Fibroblast of skin of scalp (primary cell): Measurements from ENCODE around the gene ORC2. TPM values are rescaled to one million over a fixed set of nuclear protein-coding genes. Genes with fewer than 3 reads are reported as not detected.
"Not testable (repeated sequence)": the region's sequence is repeated elsewhere in the genome, so short reads cannot be mapped to it uniquely, and the experiment has no call there.

Experiments
- DNase-seq: peaks from one replicate; pipeline ENCODE4 v3.0.0-alpha.2; 2013
- polyA plus RNA-seq, 2 experiments: library from polyadenylated mRNA; unstranded; fragments of 120-200 nt; gene quantifications; one replicate each; pipeline ENCODE4 v1.2.1, GENCODE V29; 2013; ENCODE audit not compliant: insufficient read length in 2 of 2

The ORC2 gene
- 14.4 TPM for polyA plus RNA-seq (2013, experiment 1 of 2; ENCODE audit: insufficient read length)
- polyA plus RNA-seq (2013, experiment 2 of 2; ENCODE audit: insufficient read length): 14.9 TPM

DNA sequence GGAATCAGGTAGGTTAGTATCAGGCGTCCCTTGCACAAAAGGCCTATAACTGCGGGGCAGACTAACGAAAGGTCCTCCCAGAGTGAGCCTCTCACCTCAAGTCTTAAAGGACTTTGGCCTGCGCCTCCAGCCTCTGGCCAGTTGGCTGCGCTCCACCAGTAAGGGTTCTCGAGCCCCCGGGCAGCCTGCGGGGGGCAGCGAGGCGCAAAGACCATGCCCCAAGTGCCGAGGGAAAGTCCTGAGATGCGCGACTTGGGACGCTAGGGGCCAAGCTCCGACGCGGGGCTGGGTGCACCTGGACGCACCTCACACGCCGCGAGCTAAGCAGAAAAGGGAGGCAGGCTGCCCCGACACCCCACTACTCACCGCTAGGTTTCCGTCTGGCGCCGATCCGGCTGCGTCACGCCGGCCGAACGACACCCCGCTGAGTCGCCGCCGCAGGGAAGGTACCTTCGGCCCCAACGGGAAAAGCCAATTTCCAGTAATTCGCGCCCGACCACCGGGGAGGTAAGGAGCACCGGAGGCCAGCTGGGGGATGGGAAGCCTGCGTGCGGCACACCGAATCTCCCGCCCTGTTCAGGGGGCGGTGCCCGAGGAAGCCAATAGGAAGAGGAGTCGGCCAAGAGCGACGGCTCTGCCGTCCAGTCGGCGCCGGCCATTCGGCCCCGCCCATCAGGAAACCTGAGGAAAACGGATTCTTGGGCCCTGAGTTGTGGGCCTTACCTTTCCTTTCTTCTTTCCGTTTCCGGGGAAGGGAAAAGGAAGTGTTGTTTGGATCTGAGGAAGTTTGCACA lies at the start of gene ORC2:
ORC2 (minus strand) TSS at position 537 of the 794 bp plus-strand sequence. CDS start 5,537 bp downstream, outside the sequence.
- peak; percentile 94 for DNase-seq

DNA sequence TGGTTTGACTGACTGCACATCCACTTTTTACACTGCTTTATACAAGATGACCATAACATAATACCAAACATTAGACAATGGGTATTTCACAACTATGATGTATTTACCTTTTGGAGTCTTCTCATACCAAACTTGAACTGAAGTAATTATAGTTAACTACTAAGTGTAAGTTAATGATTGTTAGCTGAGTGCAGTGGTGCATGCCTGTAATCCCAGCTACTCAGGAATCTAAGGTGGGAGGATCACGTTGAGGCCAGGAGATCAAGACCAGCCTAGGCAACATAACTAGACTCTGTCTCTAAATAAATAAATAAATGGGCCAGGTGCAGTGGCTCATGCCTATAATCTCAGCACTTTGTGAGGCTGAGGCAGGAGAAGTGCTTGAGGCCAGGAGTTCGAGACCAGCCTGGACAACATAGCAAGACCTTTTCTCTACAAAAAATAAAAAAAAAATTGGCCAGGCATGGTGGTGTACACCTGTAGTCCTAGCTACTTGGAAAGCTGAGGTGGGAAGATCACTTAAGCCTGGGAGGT lies 44.9 kb upstream of the ORC2 start:
- DNase-seq: no peak

DNA sequence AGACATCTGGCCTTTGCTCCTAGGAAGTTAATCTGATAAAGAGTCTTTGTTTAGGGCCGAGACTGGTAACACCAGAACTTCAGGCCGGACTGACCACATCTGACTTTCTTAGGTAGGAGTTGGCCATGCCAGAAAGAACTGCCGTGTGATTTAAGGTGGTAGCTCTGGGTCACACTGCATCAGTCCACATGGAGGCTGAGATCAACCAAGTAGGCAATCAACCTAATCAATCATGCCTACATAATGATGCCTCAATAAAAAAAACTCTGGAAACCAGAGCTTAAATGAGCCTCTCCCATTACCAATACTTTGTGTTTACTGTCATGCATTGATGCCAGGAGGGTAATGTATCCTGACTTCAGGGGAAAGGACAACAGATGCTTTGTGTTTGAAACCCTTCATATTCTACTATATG lies 44.1 kb upstream of the ORC2 start:
- DNase-seq: no peak

DNA sequence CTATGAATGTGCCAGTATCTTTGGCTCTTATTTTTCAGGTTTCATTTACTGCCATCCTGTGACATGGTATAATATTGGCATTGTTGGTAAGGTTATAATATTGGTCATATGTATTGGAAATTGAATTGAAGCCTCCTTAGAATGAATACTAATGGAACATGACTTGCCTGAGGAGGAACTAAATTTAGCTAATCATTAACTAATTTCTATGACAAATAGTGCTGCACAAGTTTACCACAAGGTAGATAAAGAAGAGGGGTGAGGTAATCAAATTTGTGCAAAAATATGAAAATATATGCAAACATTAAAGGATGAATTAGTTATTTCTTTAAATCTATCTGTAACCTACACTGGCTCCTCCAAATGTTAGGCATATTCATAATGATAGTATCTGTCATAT lies 43.2 kb upstream of the ORC2 start:
- DNase-seq: no peak

DNA sequence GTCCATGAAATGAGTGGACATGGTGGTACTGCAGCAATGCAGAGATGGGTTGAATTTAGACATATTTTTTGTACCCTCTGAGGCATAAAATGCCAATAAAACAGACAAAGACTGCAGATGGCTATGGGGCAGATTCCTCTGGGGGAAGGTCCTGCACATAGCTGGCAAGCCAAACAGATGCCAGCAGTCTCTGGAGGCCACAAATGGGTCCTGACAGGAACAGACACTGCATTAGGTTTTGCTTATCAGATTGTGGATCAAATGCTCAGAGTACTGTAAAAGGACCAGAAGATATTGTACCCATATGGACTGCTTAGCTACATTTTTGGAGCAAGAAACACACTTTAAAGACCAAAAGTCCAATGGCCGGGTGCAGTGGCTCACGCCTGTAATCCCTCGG lies 40.9 kb upstream of the ORC2 start:
- no peak for DNase-seq

DNA sequence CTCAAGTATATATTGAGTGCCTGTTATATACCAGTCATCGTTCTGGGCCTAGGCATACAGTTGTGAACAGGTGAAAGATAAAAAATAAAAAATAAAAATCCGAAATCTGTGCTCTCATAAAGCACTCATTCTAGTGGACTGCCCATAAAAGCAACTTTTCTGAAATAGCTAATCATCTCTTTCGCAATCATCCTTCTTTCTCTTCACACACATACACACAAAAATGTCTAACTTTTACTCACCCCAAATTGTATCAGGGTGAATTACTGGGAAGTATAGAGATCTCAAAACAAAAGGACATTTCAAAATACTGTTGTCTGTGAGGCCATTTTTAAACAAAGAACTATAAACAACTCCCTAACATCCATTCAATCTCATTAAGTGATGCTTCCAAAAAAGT lies 29.6 kb upstream of the ORC2 start:
- no peak for DNase-seq

DNA sequence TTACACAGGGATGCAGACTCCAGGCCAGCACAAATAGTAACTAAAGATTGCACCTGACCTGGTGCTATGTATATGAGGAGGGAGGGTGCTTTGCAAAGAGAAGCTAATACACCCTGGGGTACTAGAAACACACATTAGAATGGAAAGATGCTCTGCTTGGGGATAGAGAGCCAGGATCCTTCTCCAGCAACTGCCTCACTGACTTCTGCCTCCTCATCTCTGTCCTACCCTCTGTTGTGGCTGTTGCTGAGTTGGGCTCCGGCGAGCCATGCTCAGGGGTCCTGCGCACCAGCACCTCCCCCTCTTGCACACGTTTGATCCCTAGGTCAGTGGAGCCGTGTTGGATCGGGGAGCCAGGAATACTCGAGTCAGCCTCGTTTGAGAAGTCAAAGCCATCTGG lies 23.7 kb upstream of the ORC2 start:
- DNase-seq: no peak

DNA sequence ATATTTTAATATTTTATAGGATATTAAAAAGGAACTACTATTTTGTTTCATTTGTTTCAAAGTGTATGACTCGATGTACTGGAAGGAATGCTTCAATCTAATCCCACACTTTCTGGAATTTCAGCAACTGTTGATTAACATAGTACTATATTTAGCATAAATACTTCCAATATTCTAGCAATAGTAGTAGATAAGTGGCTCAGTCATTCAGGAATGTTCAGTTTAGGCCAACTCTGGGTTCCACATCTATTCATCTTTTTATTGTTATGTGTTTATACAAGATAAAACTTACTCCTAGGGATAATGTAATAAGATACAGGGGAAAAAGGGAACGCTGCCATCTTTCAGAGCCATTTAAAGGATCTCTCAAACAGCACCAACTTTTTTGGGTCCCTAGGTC lies 22.3 kb upstream of the ORC2 start:
- peak; percentile 60 for DNase-seq

DNA sequence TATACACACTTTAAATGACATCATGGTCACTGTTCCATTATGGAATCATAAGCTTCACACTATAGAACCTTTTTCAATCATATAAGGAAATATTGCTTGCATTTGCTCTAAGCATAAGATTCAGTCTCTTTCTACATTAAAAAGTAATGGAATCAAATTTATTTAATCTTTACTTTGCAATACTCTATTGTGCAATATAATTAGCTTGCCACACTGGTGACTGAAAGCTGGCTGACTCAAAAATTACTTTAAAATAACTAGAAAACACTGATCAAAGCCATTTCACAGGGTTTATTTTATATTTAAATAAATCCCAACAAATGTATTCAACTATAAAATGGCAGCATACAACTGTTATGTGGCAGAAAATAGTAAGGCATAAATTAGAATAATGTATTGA lies 13.2 kb upstream of the ORC2 start:
- DNase-seq: no peak

DNA sequence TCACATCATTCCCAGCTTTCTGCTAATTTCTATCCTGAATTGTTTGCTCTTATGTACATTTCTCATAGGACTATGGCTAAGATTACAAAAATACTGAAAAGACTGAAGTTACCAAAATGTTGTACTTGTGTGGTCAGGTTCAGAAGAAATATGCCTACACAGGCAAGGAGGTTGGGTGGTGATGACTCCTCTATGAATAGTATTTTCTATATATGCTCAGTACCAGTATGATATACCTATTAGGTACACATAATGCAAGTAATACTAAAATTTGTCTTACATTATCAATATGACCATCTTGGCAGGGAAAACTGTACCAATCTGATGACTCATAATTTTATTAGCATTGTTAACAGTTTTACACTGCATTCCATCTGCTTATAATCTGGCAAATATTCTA lies 12.2 kb upstream of the ORC2 start:
- DNase-seq: no peak

DNA sequence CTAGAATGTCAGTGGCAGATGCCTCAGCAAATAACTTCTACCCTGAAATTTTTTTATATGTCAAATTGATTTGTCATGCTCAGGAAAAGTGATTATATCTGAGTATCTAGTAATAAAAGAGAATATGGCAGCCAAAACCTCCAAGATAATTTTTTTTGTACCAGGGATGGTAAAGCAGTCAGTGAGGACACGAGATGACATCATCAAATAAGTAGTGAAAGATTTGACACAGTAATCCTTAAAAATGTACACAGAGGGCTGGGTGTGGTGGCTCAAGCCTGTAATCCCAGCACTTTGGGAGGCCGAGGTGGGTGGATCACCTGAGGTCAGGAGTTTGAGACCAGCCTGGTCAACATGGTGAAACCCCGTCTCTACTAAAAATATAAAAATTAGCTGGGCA lies 6.6 kb upstream of the ORC2 start:
- not testable (repeated sequence) for DNase-seq

DNA sequence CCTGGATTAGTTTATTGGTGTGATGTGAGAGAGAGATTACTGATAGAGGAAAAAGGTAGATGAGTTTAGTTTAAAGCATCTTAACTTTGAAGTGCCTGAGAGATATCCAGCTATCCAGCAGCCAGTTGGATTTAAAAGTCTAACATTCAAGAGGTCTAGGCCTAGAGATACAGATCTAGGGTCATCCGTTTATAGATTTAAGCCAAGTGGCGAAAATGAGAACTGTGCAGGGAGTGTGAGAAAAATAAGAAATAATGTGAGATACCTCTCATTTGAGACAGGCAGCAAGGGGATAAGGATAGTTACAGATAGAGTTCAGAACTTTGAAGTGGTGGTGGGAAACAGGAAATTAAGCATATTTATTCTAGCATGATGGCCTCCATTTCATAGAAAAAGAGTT lies 5.3 kb upstream of the ORC2 start:
- DNase-seq: no peak

DNA sequence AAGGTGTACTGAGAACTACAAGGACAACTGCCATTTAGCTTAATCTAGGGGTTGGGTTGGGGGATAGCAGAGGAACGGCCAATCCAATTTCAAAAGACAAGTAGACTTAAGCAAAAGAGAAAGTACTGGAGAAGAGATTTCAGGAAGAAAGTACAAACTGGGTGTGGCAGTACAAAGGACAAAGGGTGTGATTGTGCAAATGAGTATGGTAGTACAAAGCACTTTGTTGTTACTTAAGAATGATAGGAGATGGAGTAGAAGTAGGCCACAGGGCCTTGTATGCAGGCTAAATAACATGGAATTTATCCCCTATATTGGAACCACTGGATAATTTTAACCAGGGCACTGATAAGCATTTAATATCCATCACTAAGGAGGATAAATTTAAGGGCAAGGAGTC lies 4.7 kb upstream of the ORC2 start:
- DNase-seq: no peak

DNA sequence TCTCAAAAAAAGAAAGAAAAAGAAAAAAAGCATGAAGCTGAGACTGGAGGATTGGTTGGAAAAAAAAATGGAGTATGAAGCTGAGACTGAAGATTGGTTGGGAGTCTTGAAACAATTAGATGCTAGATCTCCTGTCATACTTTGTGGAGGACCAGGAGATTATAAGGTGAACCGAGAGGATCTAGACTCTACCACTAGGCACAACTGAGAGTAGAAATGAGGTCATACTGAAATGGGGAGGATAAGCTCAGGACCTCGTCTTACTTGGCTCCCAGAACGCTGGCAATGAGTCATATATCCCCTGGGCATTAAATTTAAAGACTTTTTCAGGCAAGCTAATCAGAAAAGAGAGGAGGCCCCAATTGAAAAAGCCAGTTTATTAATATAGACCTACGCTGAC lies 3.3 kb upstream of the ORC2 start:
- peak; percentile 78 for DNase-seq

DNA sequence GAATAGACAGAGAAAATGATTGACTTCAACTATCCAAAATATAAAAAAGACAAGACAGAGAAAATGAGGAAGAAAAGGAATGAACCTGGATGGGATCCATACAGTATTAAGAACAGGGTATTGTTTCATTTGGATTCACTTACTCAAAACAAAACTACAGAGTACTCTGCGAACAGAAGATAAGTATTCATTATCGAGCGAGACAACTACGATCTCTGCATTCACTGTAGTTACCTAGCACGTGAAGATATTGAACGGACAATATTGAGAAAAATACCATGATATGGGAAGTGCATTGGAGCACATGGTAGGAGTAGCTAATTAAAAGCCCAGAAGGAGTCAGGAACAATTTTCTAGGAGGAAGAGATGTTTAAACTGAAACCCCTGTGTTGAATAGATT lies 1.0 kb upstream of the ORC2 start:
- DNase-seq: no peak

DNA sequence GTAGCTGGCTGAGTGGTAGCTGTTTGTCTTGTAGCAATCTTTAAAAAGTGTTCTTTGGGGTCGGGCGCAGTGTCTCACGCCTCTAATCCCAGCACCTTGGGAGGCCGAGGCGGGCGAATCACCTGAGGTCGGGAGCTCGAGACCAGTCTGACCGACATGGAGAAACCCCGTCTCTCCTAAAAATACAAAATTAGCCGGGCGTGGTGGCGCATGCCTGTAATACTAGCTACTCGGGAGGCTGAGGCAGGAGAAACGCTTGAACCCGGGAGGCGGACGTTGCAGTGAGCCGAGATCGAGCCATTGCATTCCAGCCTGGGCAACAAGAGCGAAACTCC lies 425 bp upstream of the ORC2 start:
- not testable (repeated sequence) for DNase-seq

DNA sequence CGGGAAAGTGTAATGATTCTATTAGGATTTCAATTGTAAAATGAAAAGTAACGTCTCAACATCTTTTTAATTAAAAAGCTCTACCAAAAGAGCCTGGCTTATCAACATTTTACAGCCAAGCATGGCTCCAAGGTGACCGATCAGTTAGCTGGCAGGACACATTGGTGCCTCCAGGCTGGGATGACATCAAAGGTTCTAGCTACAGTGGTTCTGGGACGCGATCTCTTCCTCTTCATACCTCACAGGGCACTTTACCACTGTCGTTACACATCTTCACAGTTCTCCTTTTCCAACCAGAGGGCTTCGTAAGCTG lies 693 bp downstream of the ORC2 start:
- DNase-seq: no peak

DNA sequence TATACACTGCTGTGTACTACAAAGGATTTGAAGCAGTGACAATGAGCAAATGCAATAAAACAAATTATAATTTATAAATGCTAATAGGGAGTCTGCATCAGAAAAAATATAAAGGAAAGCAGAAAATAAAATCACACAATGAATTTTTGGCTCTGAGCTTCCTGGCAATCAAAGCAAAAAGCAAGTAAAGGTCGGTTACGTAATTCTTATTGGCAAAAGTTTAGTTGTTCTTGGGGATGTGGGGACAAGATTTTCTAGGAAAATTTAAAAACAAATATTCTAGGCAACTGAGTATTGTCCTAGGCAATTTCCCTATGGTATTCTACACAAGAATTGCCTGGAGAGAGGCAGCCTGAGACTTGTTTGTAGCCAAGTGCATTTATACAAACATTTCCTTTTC lies 1.8 kb downstream of the ORC2 start:
- DNase-seq: no peak

DNA sequence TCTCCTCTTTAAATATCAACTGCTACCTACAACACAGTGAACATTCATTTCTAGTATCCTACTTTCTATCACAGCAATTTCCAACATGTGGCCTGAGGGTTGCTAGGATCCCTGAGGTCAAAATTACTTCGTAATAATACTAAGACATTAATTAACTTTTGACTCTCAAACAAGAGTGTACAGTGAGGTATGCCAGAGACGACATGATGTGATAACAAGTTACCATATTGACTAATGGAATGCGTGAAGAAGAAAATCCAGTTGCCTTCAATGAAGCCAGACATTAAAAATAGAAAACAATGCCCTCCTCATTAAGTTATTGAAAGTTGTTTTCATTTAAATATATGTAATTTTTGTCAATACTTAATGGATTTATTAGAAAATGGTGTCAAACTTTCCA lies 13.1 kb downstream of the ORC2 start:
- DNase-seq: no peak

DNA sequence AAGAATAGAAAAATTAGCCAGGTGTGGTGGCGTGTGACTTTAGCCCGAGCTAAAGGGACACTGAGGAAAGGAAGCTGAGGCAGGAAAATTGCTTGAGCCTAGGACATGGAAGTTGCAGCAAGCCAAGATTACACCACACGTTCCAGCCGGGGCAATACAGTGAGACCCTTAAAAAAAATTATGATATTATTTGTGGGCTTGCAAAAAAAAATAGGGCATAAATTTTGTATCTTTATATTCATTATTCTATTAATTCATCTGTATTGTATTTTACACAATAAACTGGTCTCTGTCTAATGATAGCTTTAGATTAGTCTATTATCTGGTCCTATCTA lies 18.1 kb downstream of the ORC2 start:
- no peak for DNase-seq

DNA sequence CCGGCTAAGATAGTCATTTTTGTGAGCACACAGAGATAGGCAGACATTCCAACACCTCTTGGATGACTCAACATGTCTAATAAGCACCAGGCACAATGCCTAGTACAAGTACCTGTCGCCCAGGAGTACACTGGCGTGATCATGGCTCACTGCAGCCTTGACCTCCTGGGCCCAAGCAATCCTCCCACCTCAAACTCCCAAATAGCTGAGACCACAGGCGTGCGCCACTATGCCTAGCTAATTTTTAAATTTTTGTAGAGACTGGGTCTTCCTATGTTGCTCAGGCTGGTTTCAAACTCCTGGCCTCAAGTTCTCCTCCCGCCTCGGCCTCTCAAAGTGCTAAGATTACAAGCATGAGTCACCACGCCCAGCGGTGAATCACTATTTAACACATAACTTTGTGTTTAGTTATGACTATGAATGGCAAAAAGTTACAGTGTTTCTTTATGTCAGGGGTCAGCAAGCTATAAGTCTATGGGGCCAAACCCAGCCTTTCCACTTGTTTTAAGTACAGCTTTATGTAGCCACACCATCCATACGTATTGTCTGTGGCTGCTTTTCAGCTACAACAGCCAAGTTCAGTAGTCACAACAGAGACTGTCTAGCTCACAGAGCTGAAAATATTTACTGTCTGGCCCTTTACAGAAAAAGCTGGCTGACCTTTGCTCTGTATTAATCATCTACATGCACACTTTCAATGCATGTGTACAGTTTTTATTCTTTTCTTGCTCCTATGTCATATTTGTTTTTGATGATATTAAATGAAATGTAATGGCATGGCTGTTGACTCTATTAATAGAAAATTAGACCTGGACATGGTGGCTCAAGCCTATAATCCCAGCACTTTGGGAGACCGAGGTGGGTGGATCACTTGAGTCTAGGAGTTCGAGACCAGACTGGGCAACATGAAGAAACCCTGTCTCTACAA lies 18.7 kb downstream of the ORC2 start:
- DNase-seq: peak; percentile 90

DNA sequence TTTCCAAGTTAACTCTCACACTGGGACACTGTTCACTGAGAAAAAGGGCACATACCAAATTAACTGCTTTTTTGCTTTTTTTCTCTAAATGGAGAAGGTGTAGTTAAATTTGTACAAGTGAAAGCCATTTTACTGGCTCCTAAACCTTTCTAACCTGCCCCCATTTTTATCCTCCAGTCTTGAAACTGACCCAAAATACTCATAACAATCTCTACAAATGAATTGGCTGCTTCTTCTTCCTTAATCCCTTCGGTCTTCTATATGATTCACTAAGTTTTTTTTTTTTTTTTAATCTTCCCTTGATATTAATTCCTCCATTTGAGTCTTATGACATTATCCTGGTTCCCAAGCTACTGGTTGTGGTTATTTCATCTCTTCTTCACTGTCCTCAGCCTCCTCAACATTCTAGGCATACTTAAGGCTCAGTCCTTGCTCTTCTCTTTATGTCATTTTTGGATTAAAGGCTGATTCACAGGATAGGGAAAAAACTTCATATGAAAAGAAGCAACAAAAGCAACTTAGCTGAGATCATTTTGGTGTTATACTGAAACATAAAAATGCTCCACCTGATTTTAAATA lies 19.8 kb downstream of the ORC2 start:
- DNase-seq: peak; percentile 42

DNA sequence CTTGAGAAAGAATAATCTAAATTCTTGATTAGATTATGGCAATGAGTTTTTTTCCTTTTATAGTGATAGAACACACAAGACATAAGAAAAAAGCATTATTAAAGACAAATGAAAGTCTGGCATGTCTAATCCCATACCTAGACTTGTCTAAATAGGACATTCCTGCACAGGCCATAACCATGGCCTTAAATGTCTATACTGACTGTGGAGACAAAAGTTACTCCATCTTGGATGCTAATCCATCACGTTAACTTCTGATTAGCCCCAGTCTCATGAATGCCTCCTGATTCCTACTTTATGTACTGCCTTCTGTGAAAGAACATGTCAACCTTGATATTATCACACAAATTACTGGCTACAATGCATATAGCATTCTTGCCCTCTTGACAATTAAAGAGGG lies 23.6 kb downstream of the ORC2 start:
- DNase-seq: no peak
